Calu3 (cell line): ENCODE results near the gene FETUB. TPM values are rescaled to one million over a fixed set of nuclear protein-coding genes. Genes with fewer than 3 reads are reported as not detected.

Experiments
- BruUV-seq: library from RNA; stranded (reverse); fragments of 400-500 nt; replicated peaks from 2 replicates; lab custom pipeline; 2021; lab: Mats Ljungman, UMichigan
- CTCF ChIA-PET: fragments of 300-600 bp; sonication (Branson Sonifier 250); formaldehyde crosslinking; loops from one replicate; lab custom pipeline; 2022; ENCODE audit warnings: antibody characterized with exemption; lab: Charles Lee
- DNase-seq: peaks from one replicate; pipeline ENCODE4 v3.0.0; 2022
- H3K27ac Mint-ChIP-seq: one replicate; pipeline ENCODE4 v1.8.0; 2022; ENCODE audit warnings: mixed read lengths; ENCODE audit not compliant: unreplicated experiment
- H3K27me3 Mint-ChIP-seq: one replicate; pipeline ENCODE4 v1.8.0; 2022; ENCODE audit warnings: mixed read lengths; ENCODE audit not compliant: unreplicated experiment
- H3K36me3 Mint-ChIP-seq: one replicate; pipeline ENCODE4 v1.8.0; 2022; ENCODE audit warnings: mild to moderate bottlenecking, moderate library complexity, mixed read lengths; ENCODE audit not compliant: insufficient read depth, unreplicated experiment
- H3K4me1 Mint-ChIP-seq: one replicate; pipeline ENCODE4 v1.8.0; 2022; ENCODE audit warnings: mild to moderate bottlenecking, low read depth, mixed read lengths; ENCODE audit not compliant: unreplicated experiment
- H3K4me3 Mint-ChIP-seq: one replicate; pipeline ENCODE4 v1.8.0; 2022; ENCODE audit warnings: mild to moderate bottlenecking, low read depth, moderate library complexity, mixed read lengths; ENCODE audit not compliant: unreplicated experiment
- H3K9me3 Mint-ChIP-seq: one replicate; pipeline ENCODE4 v1.8.0; 2022; ENCODE audit warnings: low read depth, mixed read lengths; ENCODE audit not compliant: unreplicated experiment
- intact Hi-C: fragments of 100-400 bp; cut with micrococcal nuclease; formaldehyde crosslinking; loops from one replicate; pipeline ENCODE4 v1.10.0; 2022; ENCODE audit not compliant: unreplicated experiment
- total RNA-seq: library from RNA; stranded (reverse); gene quantifications from 2 replicates; pipeline ENCODE4 v1.2.3, GENCODE V29; 2022
- TF ChIP-seq, protein P1 (sequence below): fragments of 200-600 bp; IDR thresholded peaks from one replicate; pipeline ENCODE4 v1.8.0; 2022; ENCODE audit warnings: antibody characterized with exemption; ENCODE audit not compliant: unreplicated experiment

FETUB gene
- total RNA-seq, 1 experiment from 2014 or later = not detected

DNA sequence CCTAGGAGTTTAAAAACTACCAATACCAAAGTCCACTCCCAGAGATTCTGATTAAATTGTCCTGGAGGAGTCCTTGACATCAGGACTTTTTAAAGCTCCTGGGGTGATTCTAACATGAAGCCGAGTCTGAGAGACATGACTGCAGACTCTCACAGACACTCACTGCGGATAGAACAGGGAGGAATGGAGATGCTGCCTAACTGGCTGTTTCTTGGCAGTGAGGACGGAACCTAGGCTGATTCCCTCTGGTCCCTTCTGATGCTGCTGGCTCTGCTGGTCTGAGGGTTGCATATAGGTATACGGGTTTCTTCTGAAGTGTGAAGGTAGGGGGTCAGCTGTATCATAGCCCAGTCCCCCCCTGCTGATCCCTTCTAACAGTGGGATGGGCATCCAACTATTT, 24.3 kb downstream of the FETUB start:
- BruUV-seq = no TSS peak
- intact Hi-C loops = no loop called here

DNA sequence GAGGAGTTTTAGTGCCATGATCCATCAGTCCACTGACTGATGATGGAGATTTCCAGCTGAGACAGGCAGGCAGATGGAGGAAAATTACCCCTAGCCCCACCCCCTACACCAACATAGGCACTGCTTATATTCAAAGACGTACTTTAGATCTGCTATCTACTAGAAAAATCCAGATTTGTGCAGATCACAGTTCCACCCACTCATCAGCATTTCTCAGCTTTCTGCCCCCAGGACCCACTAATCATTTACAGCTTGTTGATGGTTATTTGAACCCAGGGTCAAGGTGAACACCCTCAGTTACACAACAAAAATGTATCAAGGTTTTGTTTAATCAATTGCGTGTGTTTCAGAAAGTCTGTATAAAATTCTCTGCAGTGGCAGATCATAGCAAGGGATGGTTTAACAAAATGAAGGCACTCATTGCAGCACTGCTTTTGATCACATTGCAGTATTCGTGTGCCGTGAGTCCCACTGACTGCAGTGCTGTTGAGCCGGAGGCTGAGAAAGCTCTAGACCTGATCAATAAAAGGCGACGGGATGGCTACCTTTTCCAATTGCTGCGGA, 25.5 kb downstream of the FETUB start, which contains the start of gene HRG:
Gene HRG (plus strand): TSS at position 390 of the 564 bp plus-strand sequence. CDS start 18 bp downstream, at position 408.
- no peak for DNase-seq
- no TSS peak for BruUV-seq
- no peak within 1 kb of the TSS for H3K27ac Mint-ChIP-seq
- CTCF ChIA-PET = interaction anchor here (0.6 kb wide), 1 partner anchor 33 kb away, joined by 4 read pairs; no protein-coding TSS in a partner anchor
- no peak within 1 kb of the TSS for H3K4me3 Mint-ChIP-seq
- TF ChIP-seq, protein P1, sequence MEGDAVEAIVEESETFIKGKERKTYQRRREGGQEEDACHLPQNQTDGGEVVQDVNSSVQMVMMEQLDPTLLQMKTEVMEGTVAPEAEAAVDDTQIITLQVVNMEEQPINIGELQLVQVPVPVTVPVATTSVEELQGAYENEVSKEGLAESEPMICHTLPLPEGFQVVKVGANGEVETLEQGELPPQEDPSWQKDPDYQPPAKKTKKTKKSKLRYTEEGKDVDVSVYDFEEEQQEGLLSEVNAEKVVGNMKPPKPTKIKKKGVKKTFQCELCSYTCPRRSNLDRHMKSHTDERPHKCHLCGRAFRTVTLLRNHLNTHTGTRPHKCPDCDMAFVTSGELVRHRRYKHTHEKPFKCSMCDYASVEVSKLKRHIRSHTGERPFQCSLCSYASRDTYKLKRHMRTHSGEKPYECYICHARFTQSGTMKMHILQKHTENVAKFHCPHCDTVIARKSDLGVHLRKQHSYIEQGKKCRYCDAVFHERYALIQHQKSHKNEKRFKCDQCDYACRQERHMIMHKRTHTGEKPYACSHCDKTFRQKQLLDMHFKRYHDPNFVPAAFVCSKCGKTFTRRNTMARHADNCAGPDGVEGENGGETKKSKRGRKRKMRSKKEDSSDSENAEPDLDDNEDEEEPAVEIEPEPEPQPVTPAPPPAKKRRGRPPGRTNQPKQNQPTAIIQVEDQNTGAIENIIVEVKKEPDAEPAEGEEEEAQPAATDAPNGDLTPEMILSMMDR = no peak
- H3K27me3 Mint-ChIP-seq = no peaks in the 10 kb centered on the region
- intact Hi-C loops = no loop called here
- peaks cover 9% of the 10 kb centered on the region for H3K9me3 Mint-ChIP-seq
- H3K36me3 Mint-ChIP-seq = peaks cover 6% of the 10 kb centered on the region
- peaks cover 48% of the 10 kb centered on the region for H3K4me1 Mint-ChIP-seq

More for the DNA sequence above, 24.3 kb downstream of the FETUB start:
- CTCF ChIA-PET = no interaction called here
- Mint-ChIP-seq H3K27ac (no peak overlapping the region), H3K9me3 (peaks cover 9% of the 10 kb centered on the region), H3K4me1 (peaks cover 44% of the 10 kb centered on the region), H3K27me3 (no peaks in the 10 kb centered on the region), H3K36me3 (peaks cover 3% of the 10 kb centered on the region), H3K4me3 (no peak overlapping the region)
- TF ChIP-seq, protein P1 = no peak
- DNase-seq = no peak

DNA sequence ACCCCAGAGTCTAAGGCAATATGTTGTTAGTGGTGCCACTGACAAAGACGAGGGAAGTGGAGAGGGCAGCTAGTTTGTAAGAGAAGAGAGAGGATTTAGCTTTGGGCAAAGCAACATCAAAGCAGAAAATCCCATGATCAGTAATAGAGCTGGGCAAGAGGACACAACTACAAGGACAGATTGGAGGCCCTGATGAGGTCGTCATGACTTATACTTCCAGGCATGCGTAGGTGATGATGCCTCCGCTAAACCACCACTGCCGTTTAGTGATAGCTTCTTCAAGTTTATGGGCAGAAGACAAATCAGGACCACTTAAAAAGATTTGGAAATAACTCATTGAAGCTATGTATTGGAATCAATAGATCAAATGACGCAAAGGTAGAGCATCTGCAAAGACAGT, 28.2 kb downstream of the FETUB start:
- TF ChIP-seq, protein P1 = no peak
- no TSS peak for BruUV-seq
- peak overlapping the region; percentile 18 for H3K27ac Mint-ChIP-seq

DNA sequence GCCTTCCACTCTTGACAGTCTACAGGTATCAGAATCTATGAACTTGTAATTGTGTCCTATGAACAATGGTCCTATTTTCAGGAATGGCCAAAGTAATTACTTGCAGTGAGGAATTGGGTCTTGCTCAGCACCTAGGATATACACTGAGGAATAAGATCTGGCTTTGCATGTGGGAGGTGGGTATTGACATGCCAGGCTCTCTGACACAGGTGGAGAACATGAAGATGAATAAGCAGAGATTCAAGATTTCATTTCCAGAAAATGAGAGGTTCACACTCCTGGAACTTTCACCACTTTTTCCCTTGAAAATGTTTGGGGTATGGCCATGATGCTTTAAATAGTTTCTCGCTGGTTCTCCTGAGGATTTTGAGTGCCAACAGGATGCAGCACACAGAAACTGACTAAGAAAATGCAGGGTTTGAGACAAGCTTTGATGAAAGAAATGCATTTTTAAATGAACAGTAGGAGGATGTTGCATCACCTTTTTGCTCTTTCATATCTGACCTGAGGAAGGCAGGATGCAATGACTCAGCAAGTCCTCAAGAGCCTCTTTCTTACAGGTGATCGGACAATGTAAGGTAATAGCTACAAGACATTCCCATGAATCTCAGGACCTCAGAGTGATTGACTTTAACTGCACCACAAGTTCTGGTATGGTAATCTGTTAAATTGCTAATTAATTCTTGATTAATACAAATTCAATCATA, 29.3 kb downstream of the FETUB start:
- CTCF ChIA-PET = no interaction called here
- TF ChIP-seq, protein P1 = no peak

More for the DNA sequence above, 28.2 kb downstream of the FETUB start:
- no peak for DNase-seq
- peaks cover 6% of the 10 kb centered on the region for H3K36me3 Mint-ChIP-seq
- peaks cover 9% of the 10 kb centered on the region for H3K9me3 Mint-ChIP-seq
- CTCF ChIA-PET = no interaction called here
- H3K27me3 Mint-ChIP-seq = no peaks in the 10 kb centered on the region
- H3K4me1 Mint-ChIP-seq = peaks cover 42% of the 10 kb centered on the region
- intact Hi-C loops = no loop called here
- no peak overlapping the region for H3K4me3 Mint-ChIP-seq

More for the DNA sequence above, 29.3 kb downstream of the FETUB start:
- no TSS peak for BruUV-seq
- intact Hi-C loops = no loop called here
- Mint-ChIP-seq H3K9me3 (peaks cover 9% of the 10 kb centered on the region), H3K36me3 (peaks cover 6% of the 10 kb centered on the region), H3K4me1 (peaks cover 31% of the 10 kb centered on the region), H3K4me3 (no peak overlapping the region), H3K27me3 (no peaks in the 10 kb centered on the region), H3K27ac (peak overlapping the region; percentile 83)
- DNase-seq = peak; percentile 41
